ENCODE results near the gene SNRPD1.
"Not testable (repeated sequence)": the region's sequence is repeated elsewhere in the genome, so short reads cannot be mapped to it uniquely, and the experiment has no call there.

SNRPD1 gene

GRCh38 chr18:21652073-21652472, 40.0 kb downstream of the SNRPD1 start:
- Histone ChIP-seq H3K9me3 (ENCODE audit: insufficient read depth, low read depth, low read length) (no peaks in the 10 kb centered on the region), H3K27me3 (ENCODE audit: insufficient read depth, low read length) (no peaks in the 10 kb centered on the region), H3K9ac (ENCODE audit: low read depth, low read length) (no peak overlapping the region), H3K4me1 (ENCODE audit: insufficient read depth, low read length) (no peaks in the 10 kb centered on the region), H3K4me3 (ENCODE audit: low read length) (no peak overlapping the region), H3K36me3 (ENCODE audit: insufficient read depth, low read depth, low read length) (no peaks in the 10 kb centered on the region), H3K27ac (ENCODE audit: low read length) (no peak overlapping the region)

- Histone ChIP-seq H3K27me3 (ENCODE audit: insufficient read depth, low read length) (no peaks in the 10 kb centered on the region), H3K27ac (ENCODE audit: low read length) (no peak overlapping the region), H3K4me3 (ENCODE audit: low read length) (no peak overlapping the region), H3K36me3 (ENCODE audit: insufficient read depth, low read depth, low read length) (no peaks in the 10 kb centered on the region), H3K9me3 (ENCODE audit: insufficient read depth, low read depth, low read length) (no peaks in the 10 kb centered on the region), H3K4me1 (ENCODE audit: insufficient read depth, low read length) (no peaks in the 10 kb centered on the region), H3K9ac (ENCODE audit: low read depth, low read length) (no peak overlapping the region)
Measured at GRCh38 chr18:21653361-21653760, 41.2 kb downstream of the SNRPD1 start.

GRCh38 chr18:21656402-21656801, 44.3 kb downstream of the SNRPD1 start:
- Histone ChIP-seq H3K27ac (ENCODE audit: low read length) (no peak overlapping the region), H3K27me3 (ENCODE audit: insufficient read depth, low read length) (no peaks in the 10 kb centered on the region), H3K9me3 (ENCODE audit: insufficient read depth, low read depth, low read length) (no peaks in the 10 kb centered on the region), H3K4me1 (ENCODE audit: insufficient read depth, low read length) (no peaks in the 10 kb centered on the region), H3K4me3 (ENCODE audit: low read length) (no peak overlapping the region), H3K9ac (ENCODE audit: low read depth, low read length) (no peak overlapping the region), H3K36me3 (ENCODE audit: insufficient read depth, low read depth, low read length) (no peaks in the 10 kb centered on the region)

GRCh38 chr18:21660078-21660477, 48.0 kb downstream of the SNRPD1 start:
- no peak overlapping the region for H3K9ac ChIP-seq (ENCODE audit: low read depth, low read length)
- H3K27ac ChIP-seq (ENCODE audit: low read length), result no peak overlapping the region
- no peaks in the 10 kb centered on the region for H3K27me3 ChIP-seq (ENCODE audit: insufficient read depth, low read length)
- H3K9me3 ChIP-seq (ENCODE audit: insufficient read depth, low read depth, low read length), result no peaks in the 10 kb centered on the region
- H3K4me3 ChIP-seq (ENCODE audit: low read length), result no peak overlapping the region
- no peaks in the 10 kb centered on the region for H3K4me1 ChIP-seq (ENCODE audit: insufficient read depth, low read length)
- 0 out of 2 replicates have a peak, but pooled peaks cover 5% of the 10 kb centered on the region for H3K36me3 ChIP-seq (ENCODE audit: insufficient read depth, low read depth, low read length)

GRCh38 chr18:21662581-21662980, 50.5 kb downstream of the SNRPD1 start:
- Histone ChIP-seq H3K27me3 (ENCODE audit: insufficient read depth, low read length) (no peaks in the 10 kb centered on the region), H3K36me3 (ENCODE audit: insufficient read depth, low read depth, low read length) (0 out of 2 replicates have a peak, but pooled peaks cover 5% of the 10 kb centered on the region), H3K9me3 (ENCODE audit: insufficient read depth, low read depth, low read length) (no peaks in the 10 kb centered on the region), H3K27ac (ENCODE audit: low read length) (no peak overlapping the region), H3K9ac (ENCODE audit: low read depth, low read length) (no peak overlapping the region), H3K4me1 (ENCODE audit: insufficient read depth, low read length) (no peaks in the 10 kb centered on the region), H3K4me3 (ENCODE audit: low read length) (no peak overlapping the region)

- no peak overlapping the region for H3K27ac ChIP-seq (ENCODE audit: low read length)
- no peak overlapping the region for H3K4me3 ChIP-seq (ENCODE audit: low read length)
- H3K9me3 ChIP-seq (ENCODE audit: insufficient read depth, low read depth, low read length), result no peaks in the 10 kb centered on the region
- H3K36me3 ChIP-seq (ENCODE audit: insufficient read depth, low read depth, low read length), result 0 out of 2 replicates have a peak, but pooled peaks cover 5% of the 10 kb centered on the region
- no peaks in the 10 kb centered on the region for H3K27me3 ChIP-seq (ENCODE audit: insufficient read depth, low read length)
- no peak overlapping the region for H3K9ac ChIP-seq (ENCODE audit: low read depth, low read length)
- no peaks in the 10 kb centered on the region for H3K4me1 ChIP-seq (ENCODE audit: insufficient read depth, low read length)
Measured at GRCh38 chr18:21663578-21663977, 51.5 kb downstream of the SNRPD1 start.

- H3K4me3 ChIP-seq (ENCODE audit: low read length), result no peak overlapping the region
- no peaks in the 10 kb centered on the region for H3K4me1 ChIP-seq (ENCODE audit: insufficient read depth, low read length)
- no peak overlapping the region for H3K27ac ChIP-seq (ENCODE audit: low read length)
- 0 out of 2 replicates have a peak, but pooled peaks cover 5% of the 10 kb centered on the region for H3K36me3 ChIP-seq (ENCODE audit: insufficient read depth, low read depth, low read length)
- H3K9me3 ChIP-seq (ENCODE audit: insufficient read depth, low read depth, low read length), result no peaks in the 10 kb centered on the region
- H3K9ac ChIP-seq (ENCODE audit: low read depth, low read length), result no peak overlapping the region
- H3K27me3 ChIP-seq (ENCODE audit: insufficient read depth, low read length), result no peaks in the 10 kb centered on the region
Measured at GRCh38 chr18:21664069-21664468, 52.0 kb downstream of the SNRPD1 start.

- H3K27ac ChIP-seq (ENCODE audit: low read length), result no peak overlapping the region
- H3K27me3 ChIP-seq (ENCODE audit: insufficient read depth, low read length), result no peaks in the 10 kb centered on the region
- H3K36me3 ChIP-seq (ENCODE audit: insufficient read depth, low read depth, low read length), result no peaks in the 10 kb centered on the region
- no peak overlapping the region for H3K9ac ChIP-seq (ENCODE audit: low read depth, low read length)
- H3K4me3 ChIP-seq (ENCODE audit: low read length), result no peak overlapping the region
- no peaks in the 10 kb centered on the region for H3K4me1 ChIP-seq (ENCODE audit: insufficient read depth, low read length)
- H3K9me3 ChIP-seq (ENCODE audit: insufficient read depth, low read depth, low read length), result no peaks in the 10 kb centered on the region
Measured at GRCh38 chr18:21669736-21670285, 57.7 kb downstream of the SNRPD1 start.

- Histone ChIP-seq H3K4me3 (ENCODE audit: low read length) (no peak overlapping the region), H3K36me3 (ENCODE audit: insufficient read depth, low read depth, low read length) (no peaks in the 10 kb centered on the region), H3K27me3 (ENCODE audit: insufficient read depth, low read length) (no peaks in the 10 kb centered on the region), H3K27ac (ENCODE audit: low read length) (no peak overlapping the region), H3K9ac (ENCODE audit: low read depth, low read length) (no peak overlapping the region), H3K9me3 (ENCODE audit: insufficient read depth, low read depth, low read length) (no peaks in the 10 kb centered on the region), H3K4me1 (ENCODE audit: insufficient read depth, low read length) (no peaks in the 10 kb centered on the region)
Measured at GRCh38 chr18:21672521-21673267, 60.6 kb downstream of the SNRPD1 start.

GRCh38 chr18:21675354-21675753, 63.2 kb downstream of the SNRPD1 start:
- not testable (repeated sequence) for H3K4me1 ChIP-seq (ENCODE audit: insufficient read depth, low read length); H3K9me3 ChIP-seq (ENCODE audit: insufficient read depth, low read depth, low read length); H3K36me3 ChIP-seq (ENCODE audit: insufficient read depth, low read depth, low read length); H3K4me3 ChIP-seq (ENCODE audit: low read length); H3K9ac ChIP-seq (ENCODE audit: low read depth, low read length); H3K27me3 ChIP-seq (ENCODE audit: insufficient read depth, low read length); H3K27ac ChIP-seq (ENCODE audit: low read length)

GRCh38 chr18:21678859-21679258, 66.7 kb downstream of the SNRPD1 start:
- no peaks in the 10 kb centered on the region for H3K36me3 ChIP-seq (ENCODE audit: insufficient read depth, low read depth, low read length)
- H3K9me3 ChIP-seq (ENCODE audit: insufficient read depth, low read depth, low read length), result no peaks in the 10 kb centered on the region
- H3K9ac ChIP-seq (ENCODE audit: low read depth, low read length), result no peak overlapping the region
- no peak overlapping the region for H3K27ac ChIP-seq (ENCODE audit: low read length)
- H3K4me3 ChIP-seq (ENCODE audit: low read length), result no peak overlapping the region
- H3K27me3 ChIP-seq (ENCODE audit: insufficient read depth, low read length), result no peaks in the 10 kb centered on the region
- peaks cover 8% of the 10 kb centered on the region; the same call in 1 of the 2 replicates for H3K4me1 ChIP-seq (ENCODE audit: insufficient read depth, low read length)

GRCh38 chr18:21680161-21680560, 68.0 kb downstream of the SNRPD1 start:
- no peak overlapping the region for H3K4me3 ChIP-seq (ENCODE audit: low read length)
- no peaks in the 10 kb centered on the region for H3K27me3 ChIP-seq (ENCODE audit: insufficient read depth, low read length)
- H3K4me1 ChIP-seq (ENCODE audit: insufficient read depth, low read length), result peaks cover 8% of the 10 kb centered on the region; the same call in 1 of the 2 replicates
- no peak overlapping the region for H3K27ac ChIP-seq (ENCODE audit: low read length)
- no peaks in the 10 kb centered on the region for H3K9me3 ChIP-seq (ENCODE audit: insufficient read depth, low read depth, low read length)
- no peaks in the 10 kb centered on the region for H3K36me3 ChIP-seq (ENCODE audit: insufficient read depth, low read depth, low read length)
- H3K9ac ChIP-seq (ENCODE audit: low read depth, low read length), result no peak overlapping the region
